Endometrial microvascular endothelial cells (primary cell): ENCODE results near the gene GUK1. TPM values are rescaled to one million over a fixed set of nuclear protein-coding genes. Genes with fewer than 3 reads are reported as not detected.

Experiments used
- in situ Hi-C: cut with HindIII; loops from 2 replicates; pipeline ENCODE4 v1.10.0; 2017; ENCODE audit warnings: low sequenced_read_pairs, low pct_unique_long_range_greater_than_20kb; ENCODE audit errors: inconsistent ontology term
- total RNA-seq: library from RNA; depleted of rRNA; stranded (reverse); fragments of >200 nt; gene quantifications from one replicate; pipeline ENCODE4 v1.2.3, GENCODE V29; 2015; ENCODE audit errors: inconsistent ontology term

Gene GUK1
- total RNA-seq, 1 donor from 2014 or later = 265 TPM

- in situ Hi-C loops = no loop called here
Measured at GRCh38 chr1:228156941-228157728, 17.1 kb downstream of the GUK1 start.

- in situ Hi-C loops = no loop called here
Measured at GRCh38 chr1:228157729-228158126, 17.6 kb downstream of the GUK1 start.

- in situ Hi-C loops = no loop called here
Measured at GRCh38 chr1:228158151-228159007, 18.3 kb downstream of the GUK1 start.

- in situ Hi-C loops = no loop called here
Measured at GRCh38 chr1:228159008-228159665, 19.1 kb downstream of the GUK1 start.

- in situ Hi-C loops = no loop called here
Measured at GRCh38 chr1:228160201-228160761, 20.2 kb downstream of the GUK1 start.

GRCh38 chr1:228161362-228161761 lies 21.3 kb downstream of the GUK1 start:
- in situ Hi-C loops = no loop called here

- in situ Hi-C loops = no loop called here
Measured at GRCh38 chr1:228161866-228162265, 21.8 kb downstream of the GUK1 start.

- in situ Hi-C loops = no loop called here
Measured at GRCh38 chr1:228162286-228163006, 22.4 kb downstream of the GUK1 start.

GRCh38 chr1:228163007-228163753 lies 23.1 kb downstream of the GUK1 start:
- in situ Hi-C loops = no loop called here

GRCh38 chr1:228163776-228164519 lies 23.9 kb downstream of the GUK1 start:
- in situ Hi-C loops = no loop called here

GRCh38 chr1:228164561-228165371 lies 24.7 kb downstream of the GUK1 start:
- in situ Hi-C loops = no loop called here

- in situ Hi-C loops = no loop called here
Measured at GRCh38 chr1:228165372-228166169, 25.5 kb downstream of the GUK1 start, which contains the start of gene IBA57. TSS of gene IBA57 (plus strand) at chr1:228165804. CDS start at chr1:228165817, 13 bp downstream.

GRCh38 chr1:228166170-228166936 lies 26.3 kb downstream of the GUK1 start:
- in situ Hi-C loops = no loop called here

GRCh38 chr1:228168563-228169270 lies 28.6 kb downstream of the GUK1 start:
- in situ Hi-C loops = no loop called here
